Measurements from ENCODE around the gene LCMT2.

Gene LCMT2

DNA sequence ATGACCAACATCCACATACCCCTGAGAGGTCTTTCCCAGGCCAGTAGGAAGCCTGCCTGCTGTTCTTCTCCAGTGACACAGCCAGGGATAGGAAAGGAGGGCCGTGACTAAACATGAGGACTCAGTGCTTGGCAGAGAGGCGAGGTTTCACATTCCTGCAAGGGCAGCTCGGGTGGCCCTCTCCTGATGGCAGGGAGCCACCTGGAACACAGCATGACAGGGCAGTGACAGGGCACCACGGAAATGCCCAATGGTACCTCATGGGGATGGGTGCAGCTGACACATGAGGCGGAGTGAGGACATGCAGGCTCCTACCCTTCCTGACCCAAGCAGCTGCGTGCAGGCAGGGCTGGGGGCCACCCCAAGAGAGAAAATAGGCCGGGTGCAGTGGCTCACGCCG, 56.2 kb downstream of the LCMT2 start:
- DNase-seq (ENCODE audit: low read depth, low spot score): no peak
